A673 (cell line): Measurements from ENCODE around the gene C4orf50. TPM values are rescaled to one million over a fixed set of nuclear protein-coding genes. Genes with fewer than 3 reads are reported as not detected.

Experiments
- BruUV-seq: library from RNA; stranded (reverse); fragments of 400-500 nt; replicated peaks from 2 replicates; lab custom pipeline; 2021; lab: Mats Ljungman, UMichigan
- CTCF ChIA-PET: fragments of 300-600 bp; sonication (Branson Sonifier 250); formaldehyde crosslinking; loops from one replicate; lab custom pipeline; 2022; ENCODE audit warnings: antibody characterized with exemption; lab: Charles Lee
- POLR2A ChIA-PET: fragments of 300-600 bp; sonication (Branson Sonifier 250); formaldehyde crosslinking; loops from one replicate; lab custom pipeline; 2022; ENCODE audit warnings: antibody characterized with exemption; ENCODE audit not compliant: low non-redundant PET; lab: Charles Lee
- DNase-seq: peaks from one replicate; pipeline ENCODE4 v3.0.0-alpha.2; 2015; ENCODE audit warnings: low spot score
- H3K27ac ChIP-seq: fragments of 200-600 bp; sonication (generic); 2 replicates; pipeline ENCODE4 v1.5.1; 2016; ENCODE audit warnings: mixed run types, low read depth, mild to moderate bottlenecking, mixed read lengths, antibody characterized with exemption, low read length; ENCODE audit not compliant: poor library complexity, severe bottlenecking
- H3K27me3 ChIP-seq: fragments of 200-600 bp; sonication (generic); replicated peaks from 2 replicates; pipeline ENCODE4 v1.6.1; 2017; ENCODE audit warnings: mixed run types, low read depth, mild to moderate bottlenecking, mixed read lengths, antibody characterized with exemption, low read length; ENCODE audit not compliant: insufficient read depth, poor library complexity
- H3K36me3 ChIP-seq: fragments of 200-600 bp; sonication (generic); 2 replicates; pipeline ENCODE4 v1.6.1; 2016; ENCODE audit warnings: mixed run types, mild to moderate bottlenecking, mixed read lengths, antibody characterized with exemption, low read length; ENCODE audit not compliant: insufficient read depth, poor library complexity, severe bottlenecking
- H3K4me1 ChIP-seq: fragments of 200-600 bp; sonication (generic); 2 replicates; pipeline ENCODE4 v1.6.1; 2017; ENCODE audit warnings: mixed run types, mild to moderate bottlenecking, mixed read lengths, antibody characterized with exemption, low read length; ENCODE audit not compliant: insufficient read depth, poor library complexity, severe bottlenecking
- H3K4me3 ChIP-seq: fragments of 200-600 bp; sonication (generic); 2 replicates; pipeline ENCODE4 v1.5.1; 2016; ENCODE audit warnings: low read depth, mixed run types, mild to moderate bottlenecking, mixed read lengths, low read length; ENCODE audit not compliant: poor library complexity, severe bottlenecking
- H3K9me3 ChIP-seq: fragments of 200-600 bp; sonication (generic); 2 replicates; pipeline ENCODE4 v1.6.1; 2016; ENCODE audit warnings: mixed run types, low read depth, mild to moderate bottlenecking, mixed read lengths, antibody characterized with exemption, low read length; ENCODE audit not compliant: poor library complexity, severe bottlenecking
- CTCF ChIP-seq: fragments of 300-800, 200-600 bp; sonication (generic); conservative IDR thresholded peaks from 2 replicates; pipeline ENCODE4 v1.5.1; 2017; ENCODE audit warnings: low read depth, mild to moderate bottlenecking, antibody characterized with exemption, low read length, moderate library complexity, mixed read lengths
- EZH2 ChIP-seq: fragments of 200-600 bp; sonication (generic); IDR thresholded peaks from 2 replicates; pipeline ENCODE4 v1.6.1; 2017; ENCODE audit warnings: borderline replicate concordance, low read depth, mild to moderate bottlenecking, mixed read lengths, antibody characterized with exemption, low read length; ENCODE audit not compliant: poor library complexity, severe bottlenecking
- intact Hi-C: fragments of 100-400 bp; cut with micrococcal nuclease; formaldehyde crosslinking; loops from one replicate; pipeline ENCODE4 v1.10.0; 2022; ENCODE audit not compliant: unreplicated experiment
- total RNA-seq: library from RNA; stranded (reverse); gene quantifications from 2 replicates; pipeline ENCODE4 v1.2.3, GENCODE V29; 2021

The C4orf50 gene
- total RNA-seq, 1 experiment from 2014 or later, result not detected

- H3K4me3 ChIP-seq, result no peak overlapping the region
- H3K36me3 ChIP-seq, result no peaks in the 10 kb centered on the region
- no TSS peak for BruUV-seq
- ChIA-PET POLR2A (no interaction called here), CTCF (no interaction called here)
- intact Hi-C loops, result no loop called here
- TF ChIP-seq EZH2 (no peak), CTCF (no peak)
- peak; percentile 34 for DNase-seq
- H3K9me3 ChIP-seq, result no peaks in the 10 kb centered on the region
- no peak overlapping the region for H3K27ac ChIP-seq
- H3K27me3 ChIP-seq, result no peaks in the 10 kb centered on the region
- peaks cover 16% of the 10 kb centered on the region for H3K4me1 ChIP-seq
Measured at GRCh38 chr4:5933116-5933515, 85.1 kb downstream of the C4orf50 start.

- Histone ChIP-seq H3K4me1 (peaks cover 16% of the 10 kb centered on the region), H3K36me3 (no peaks in the 10 kb centered on the region), H3K27me3 (no peaks in the 10 kb centered on the region), H3K9me3 (no peaks in the 10 kb centered on the region), H3K4me3 (no peak overlapping the region), H3K27ac (no peak overlapping the region)
- no peak for DNase-seq
- no TSS peak for BruUV-seq
- intact Hi-C loops, result no loop called here
- CTCF ChIA-PET, result interaction anchor here (0.6 kb wide), 1 partner anchor 1726 kb away, joined by 3 read pairs; no protein-coding TSS in a partner anchor
- POLR2A ChIA-PET, result no interaction called here
- no peak for TF ChIP-seq CTCF
- TF ChIP-seq EZH2, result no peak
Measured at GRCh38 chr4:5932035-5932568, 86.1 kb downstream of the C4orf50 start.

GRCh38 chr4:5931526-5931925 lies 86.7 kb downstream of the C4orf50 start:
- CTCF ChIA-PET, result interaction anchor here (0.6 kb wide), 1 partner anchor 1727 kb away, joined by 3 read pairs; no protein-coding TSS in a partner anchor

More at GRCh38 chr4:5931526-5931925, 86.7 kb downstream of the C4orf50 start:
- H3K36me3 ChIP-seq, result no peaks in the 10 kb centered on the region
- DNase-seq, result peak; percentile 57
- BruUV-seq, result no TSS peak
- H3K9me3 ChIP-seq, result no peaks in the 10 kb centered on the region
- TF ChIP-seq CTCF (no peak), EZH2 (no peak)
- H3K4me1 ChIP-seq, result peaks cover 16% of the 10 kb centered on the region
- no peaks in the 10 kb centered on the region for H3K27me3 ChIP-seq
- H3K4me3 ChIP-seq, result no peak overlapping the region
- no peak overlapping the region for H3K27ac ChIP-seq
- POLR2A ChIA-PET, result no interaction called here
- intact Hi-C loops, result no loop called here
